GM12878 (cell line): ENCODE results near the gene IKBKG. TPM values are rescaled to one million over a fixed set of nuclear protein-coding genes. Genes with fewer than 3 reads are reported as not detected.
A peak's percentile ranks its signal among the peaks of the same experiment; 100 is the strongest.

Source experiments
- ATAC-seq: fragments of 200-7000 bp; cut with Tn5 transposase; 3 replicates; pipeline ENCODE4 v1.9.1; 2020; ENCODE audit warnings: mild to moderate bottlenecking, moderate library complexity
- BruUV-seq: library from RNA; stranded (reverse); fragments of 400-500 nt; replicated peaks from 2 replicates; lab custom pipeline; 2021; lab: Mats Ljungman, UMichigan
- CTCF ChIA-PET: fragments of 300-600 bp; sonication (Branson Sonifier 250); formaldehyde crosslinking; extraction: SDS; loops from one replicate; lab custom pipeline; 2021; ENCODE audit warnings: inconsistent platforms; lab: Yijun Ruan, JAX
- POLR2A ChIA-PET: fragments of 350-600 bp; formaldehyde crosslinking; extraction: SDS; loops from one replicate; lab custom pipeline; 2021; ENCODE audit warnings: inconsistent platforms; lab: Charles Lee
- RAD21 ChIA-PET: fragments of 300-600 bp; sonication (Branson Sonifier 250); formaldehyde crosslinking; loops from one replicate; lab custom pipeline; 2023; ENCODE audit warnings: antibody characterized with exemption; ENCODE audit not compliant: unreplicated experiment; lab: Charles Lee
- SMC1A ChIA-PET: fragments of 300-600 bp; sonication (Branson Sonifier 250); formaldehyde crosslinking; loops from one replicate; lab custom pipeline; 2023; ENCODE audit not compliant: unreplicated experiment, uncharacterized antibody; lab: Charles Lee
- DNase-seq: peaks from one replicate; pipeline ENCODE4 v3.0.0-alpha.2; 2011; ENCODE audit warnings: low read depth, low spot score
- FAIRE-seq: peaks from 3 replicates; lab custom pipeline; 2011; peaks lifted over from hg19 to GRCh38; lab: Jason Lieb, UNC
- H2AFZ ChIP-seq: 2 replicates; pipeline ENCODE4 v1.6.0; 2011; ENCODE audit warnings: low read depth, low read length, control low read depth; ENCODE audit not compliant: control insufficient read depth
- H3K27ac ChIP-seq: 2 replicates; pipeline ENCODE4 v1.5.1; 2011; ENCODE audit warnings: control low read depth; ENCODE audit not compliant: control insufficient read depth, insufficient read depth
- H3K27me3 ChIP-seq, 2 experiments: replicated peaks in 1 of 2; 2 replicates each; pipeline versions ENCODE4 v1.6.0 to v1.6.1; 2011; ENCODE audit warnings: low read length in 1 of 2; ENCODE audit not compliant: control insufficient read depth in 2 of 2, insufficient read depth in 2 of 2
- H3K36me3 ChIP-seq, 2 experiments: 2 replicates each; pipeline ENCODE4 v1.5.1; 2011; ENCODE audit warnings: low read length in 1 of 2; ENCODE audit not compliant: control insufficient read depth in 2 of 2, insufficient read depth in 2 of 2
- H3K4me1 ChIP-seq: 2 replicates; pipeline ENCODE4 v1.6.1; 2011; ENCODE audit warnings: mild to moderate bottlenecking, low read length, moderate library complexity, mixed read lengths; ENCODE audit not compliant: control insufficient read depth, insufficient read depth
- H3K4me2 ChIP-seq: 2 replicates; pipeline ENCODE4 v1.6.0; 2011; ENCODE audit warnings: control low read depth; ENCODE audit not compliant: control insufficient read depth, insufficient read depth
- H3K4me3 ChIP-seq: fragments of 200-600 bp; sonication (generic); 2 replicates; pipeline ENCODE4 v1.5.1; 2016
- H3K79me2 ChIP-seq: 2 replicates; pipeline ENCODE4 v1.6.0; 2011; ENCODE audit warnings: low read length; ENCODE audit not compliant: control insufficient read depth, insufficient read depth
- H3K9ac ChIP-seq: 2 replicates; pipeline ENCODE4 v1.8.0; 2011; ENCODE audit warnings: low read length, control low read depth, mixed read lengths; ENCODE audit not compliant: control insufficient read depth, insufficient read depth
- H3K9me3 ChIP-seq: replicated peaks from 3 replicates; pipeline ENCODE4 v1.5.1; 2011; ENCODE audit warnings: mild to moderate bottlenecking, low read length; ENCODE audit not compliant: control insufficient read depth, insufficient read depth
- H4K20me1 ChIP-seq: 2 replicates; pipeline ENCODE4 v1.6.0; 2011; ENCODE audit not compliant: control insufficient read depth, insufficient read depth
- BCL3 ChIP-seq: IDR thresholded peaks from 2 replicates; pipeline ENCODE4 v1.6.1; 2011; ENCODE audit warnings: borderline replicate concordance, low read depth, mild to moderate bottlenecking, moderate library complexity, low read length; ENCODE audit not compliant: insufficient read depth, poor library complexity, severe bottlenecking
- BHLHE40 ChIP-seq, 2 experiments: fragments of 450-650 bp in 1 of 2; IDR thresholded peaks; 2 replicates each; pipeline ENCODE4 v1.6.1; 2011 to 2017; ENCODE audit warnings: low read depth in 2 of 2, borderline replicate concordance in 1 of 2, improper control_type of control experiment in 1 of 2, low read length in 1 of 2, mild to moderate bottlenecking in 1 of 2
- NFXL1 ChIP-seq: fragments of 450-650 bp; IDR thresholded peaks from 2 replicates; pipeline ENCODE4 v1.6.1; 2017; ENCODE audit warnings: antibody characterized with exemption, mild to moderate bottlenecking, borderline replicate concordance
- NFYB ChIP-seq: IDR thresholded peaks from 2 replicates; pipeline ENCODE4 v1.6.1; 2011; ENCODE audit warnings: low read depth, mild to moderate bottlenecking, low read length, improper control_type of control experiment, moderate library complexity; ENCODE audit not compliant: insufficient read depth
- RELA ChIP-seq: fragments of 450-650 bp; IDR thresholded peaks from 2 replicates; pipeline ENCODE4 v1.8.0; 2014; ENCODE audit warnings: borderline replicate concordance; ENCODE audit not compliant: partially characterized antibody
- SPI1 ChIP-seq: IDR thresholded peaks from 2 replicates; pipeline ENCODE4 v1.6.1; 2011; ENCODE audit warnings: low read depth, mild to moderate bottlenecking, low read length, moderate library complexity, borderline replicate concordance; ENCODE audit not compliant: insufficient read depth
- SREBF1 ChIP-seq: IDR thresholded peaks from 2 replicates; pipeline ENCODE4 v1.6.1; 2012; ENCODE audit warnings: mild to moderate bottlenecking, low read length
- WGBS: methylation state at CpG from one replicate; pipeline ENCODE4 v1.1.6; 2016; ENCODE audit warnings: low lambda C conversion rate; ENCODE audit not compliant: insufficient replicate concordance, insufficient coverage; ENCODE audit errors: missing lambda C conversion rate; 5-methylcytosine and 5-hydroxymethylcytosine counted together
- in situ Hi-C: fragments of 300-500 bp; cut with MboI; formaldehyde crosslinking; loops from 9 replicates; pipeline ENCODE4 v1.14.3; 2018; ENCODE audit warnings: mixed read lengths
- intact Hi-C: fragments of 100-400 bp; cut with micrococcal nuclease; formaldehyde crosslinking; loops from one replicate; pipeline ENCODE4 v1.14.2; 2022; ENCODE audit not compliant: unreplicated experiment
- polyA plus RNA-seq, 11 experiments: library from polyadenylated mRNA; depleted of rRNA in 4 of 11; unstranded in 6 of 11; stranded (reverse) in 5 of 11; fragments of >200 nt; fragmentation: Nextera tagmentation in 4 of 11; fragmentation: Illumina TruSeq in 1 of 11; extraction: Ambion mirVana in 4 of 11; extraction: Trizol in 1 of 11; gene quantifications; 1 replicate in 1 of 11; 2 replicates in 10 of 11; pipeline versions ENCODE4 v1.2.1 to v1.2.3, GENCODE V29; 2011 to 2016; ENCODE audit warnings: inconsistent platforms in 2 of 11, missing spikeins in 2 of 11, low read depth in 1 of 11
- total RNA-seq, 4 experiments: library from RNA; depleted of rRNA in 3 of 4; stranded (reverse); fragments of >200 nt in 3 of 4; fragmentation: Illumina TruSeq in 1 of 4; extraction: Trizol in 1 of 4; gene quantifications; 2 replicates each; pipeline versions ENCODE4 v1.2.1 to v1.2.3, GENCODE V29; 2013 to 2021
- TF ChIP-seq, protein P1 (sequence below): IDR thresholded peaks from 2 replicates; pipeline ENCODE4 v1.6.1; 2011; ENCODE audit warnings: borderline replicate concordance, low read depth, mild to moderate bottlenecking, moderate library complexity, mixed read lengths, low read length; ENCODE audit not compliant: insufficient read depth; ENCODE audit errors: extremely low read length

Gene IKBKG
- total and polyA plus RNA-seq, 10 of the 15 experiments (the other 5 are each of a cell fraction or from before 2014, with no cell fraction given) = 0.35 to 30.7 (median 16.7) TPM

DNA sequence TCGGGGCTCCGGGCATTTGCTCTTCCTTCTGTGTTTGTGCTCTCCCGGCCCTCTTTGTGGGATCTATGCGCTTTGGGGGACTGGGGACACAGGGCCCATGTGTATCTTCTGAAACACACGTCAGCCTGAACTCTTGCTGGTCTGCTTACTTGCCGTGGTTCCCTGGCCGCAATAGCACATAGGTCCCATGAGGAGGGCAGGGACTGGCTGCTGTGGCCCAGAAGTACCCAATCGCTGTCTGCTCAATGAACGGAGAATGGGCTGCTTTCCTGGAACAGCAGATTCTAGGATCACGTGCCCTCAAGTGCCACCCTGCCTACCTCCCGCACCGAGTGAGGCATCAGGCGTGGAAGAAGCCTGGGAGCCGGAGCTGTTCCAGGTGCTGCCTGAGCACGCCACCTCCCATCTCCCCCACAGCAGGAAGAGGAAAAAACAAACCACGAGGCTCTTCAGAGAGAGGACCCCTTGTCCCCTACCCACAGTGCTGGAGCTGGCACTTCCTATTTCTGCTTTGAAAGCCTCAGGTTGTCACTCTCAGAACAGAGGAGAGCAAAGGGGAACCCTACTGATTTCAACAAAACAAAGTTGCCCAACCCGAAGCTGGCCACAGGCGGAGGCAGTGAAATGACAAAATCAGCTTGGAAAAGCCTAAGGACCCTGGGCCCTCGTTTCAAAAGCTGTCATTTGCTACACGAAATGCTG, 4.5 kb upstream of the IKBKG start:
- ATAC-seq = no peak
- H3K4me3 ChIP-seq = no peak overlapping the region
- TF ChIP-seq SREBF1 (no peak), BCL3 (no peak), NFYB (0 out of 2 replicates have a peak, but pooled peaks have one; percentile 7), RELA (no peak), NFXL1 (no peak), BHLHE40 (IDR thresholded peaks at IDR 0.05; ENCODE audit: borderline replicate concordance in 1 of 2, low read depth in 2 of 2, low read length in 1 of 2) (peak in 1 of 2 experiments; percentile 75; a peak in 2 of 4 replicates), SPI1 (peak; percentile 37; the same call in 1 of the 2 replicates)
- TF ChIP-seq, protein P1, sequence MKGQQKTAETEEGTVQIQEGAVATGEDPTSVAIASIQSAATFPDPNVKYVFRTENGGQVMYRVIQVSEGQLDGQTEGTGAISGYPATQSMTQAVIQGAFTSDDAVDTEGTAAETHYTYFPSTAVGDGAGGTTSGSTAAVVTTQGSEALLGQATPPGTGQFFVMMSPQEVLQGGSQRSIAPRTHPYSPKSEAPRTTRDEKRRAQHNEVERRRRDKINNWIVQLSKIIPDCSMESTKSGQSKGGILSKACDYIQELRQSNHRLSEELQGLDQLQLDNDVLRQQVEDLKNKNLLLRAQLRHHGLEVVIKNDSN = peak; percentile 30
- peak overlapping the region; percentile 39 for H3K9ac ChIP-seq
- no peak for FAIRE-seq
- H3K9me3 ChIP-seq = no peaks in the 10 kb centered on the region
- DNase-seq = no peak
- ChIA-PET CTCF (interaction anchor here (0.9 to 1.6 kb wide), 3 partner anchors 15 to 298 kb away, joined by 3 to 8 read pairs (median 3); no protein-coding TSS in a partner anchor), POLR2A (interaction anchor here (0.5 to 0.8 kb wide), 3 partner anchors 11 to 945 kb away, joined by 3 to 5 read pairs (median 3); partner anchors contain the start of gene SLC10A3), RAD21 (interaction anchor here (0.6 to 0.7 kb wide), 2 partner anchors 52 to 172 kb away, joined by 4 read pairs; partner anchors contain the start of gene SLC10A3), SMC1A (interaction anchor here (1.2 kb wide), 2 partner anchors 9 to 209 kb away, joined by 4 to 5 read pairs; no protein-coding TSS in a partner anchor)
- peaks cover 8% of the 10 kb centered on the region for H3K79me2 ChIP-seq
- no TSS peak for BruUV-seq
- H3K4me1 ChIP-seq = peaks cover 14% of the 10 kb centered on the region
- peak overlapping the region; percentile 23 for H2AFZ ChIP-seq
- WGBS = 42% methylated on average over 20 of the region's 20 CpGs
- no peaks in the 10 kb centered on the region for H4K20me1 ChIP-seq
- intact Hi-C loops (no loop called here), in situ Hi-C loops (loop anchor here (10.0 to 25.0 kb wide), 2 partner anchors 292 to 406 kb away; partner anchors contain the start of genes OPN1LW and SMIM9)
- H3K36me3 ChIP-seq = no peaks in the 10 kb centered on the region
- H3K27ac ChIP-seq = no peak overlapping the region; the same call in 1 of the 2 replicates
- H3K4me2 ChIP-seq = peak overlapping the region; percentile 64
- no peaks in the 10 kb centered on the region for H3K27me3 ChIP-seq
